Umbilical cord (tissue), 1 donor: ENCODE measurements around the gene ZNF740. TPM values are rescaled to one million over a fixed set of nuclear protein-coding genes. Genes with fewer than 3 reads are reported as not detected.

Experiments
- total RNA-seq: library from RNA; depleted of rRNA; stranded (reverse); fragments of >200 nt; gene quantifications from one replicate; pipeline ENCODE4 v1.2.3, GENCODE V29; 2014; ENCODE audit warnings: low replicate concordance; ENCODE audit not compliant: insufficient read depth

The ZNF740 gene
- total RNA-seq, 1 donor from 2014 or later = 14.9 TPM

Other genes with a start within 250 kb of the ZNF740 start
- 87.9 TPM for gene KRT18, start 231.6 kb upstream of the ZNF740 start, total RNA-seq
- gene EIF4B, start 174.3 kb upstream of the ZNF740 start, total RNA-seq = 833 TPM
- gene TNS2, start 130.7 kb upstream of the ZNF740 start, total RNA-seq = 39.7 TPM
- 14.2 TPM for gene SPRYD3, start 101.3 kb upstream of the ZNF740 start, total RNA-seq
- gene IGFBP6, start 83.1 kb upstream of the ZNF740 start, total RNA-seq = 112 TPM
- not detected for gene SOAT2, start 77.2 kb upstream of the ZNF740 start, total RNA-seq
- 11.1 TPM for gene CSAD, start 203 bp downstream of the ZNF740 start, total RNA-seq
- not detected for gene ITGB7, start 26.5 kb downstream of the ZNF740 start, total RNA-seq
- gene RARG, start 51.5 kb downstream of the ZNF740 start, total RNA-seq = 5.8 TPM
- 8.4 TPM for gene ESPL1, start 87.6 kb downstream of the ZNF740 start, total RNA-seq
- gene PFDN5, start 114.8 kb downstream of the ZNF740 start, total RNA-seq = 454 TPM
- gene MYG1, start 119.0 kb downstream of the ZNF740 start, total RNA-seq = 17.8 TPM
- 38.3 TPM for gene AAAS, start 140.9 kb downstream of the ZNF740 start, total RNA-seq
- 0.24 TPM for gene SP7, start 155.6 kb downstream of the ZNF740 start, total RNA-seq
- gene SP1, start 199.5 kb downstream of the ZNF740 start, total RNA-seq = 28.6 TPM
- gene AMHR2, start 243.1 kb downstream of the ZNF740 start, total RNA-seq = not detected